Measurements from ENCODE around the gene CIDEB.

The CIDEB gene

DNA sequence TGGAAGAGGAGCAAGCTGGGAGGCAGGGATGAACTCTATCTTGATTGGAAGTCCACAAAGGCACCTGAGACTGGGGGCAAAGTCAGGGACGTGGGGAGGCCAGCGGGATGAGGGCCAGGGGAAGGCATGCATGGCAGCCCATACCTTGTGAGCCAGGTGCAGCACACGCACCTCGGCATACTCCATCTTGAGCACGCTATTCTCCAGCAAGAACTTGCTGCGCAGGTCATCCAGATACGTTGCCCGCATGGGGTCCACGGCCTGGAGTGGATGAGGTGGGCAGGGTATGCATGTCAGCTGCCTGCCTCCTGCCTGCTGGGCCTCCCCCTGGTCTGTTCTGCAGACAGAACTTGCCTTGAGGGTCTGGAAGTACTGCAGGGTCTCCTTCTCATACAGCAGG is 40.3 kb downstream of the CIDEB start:
- no peak for DNase-seq

DNA sequence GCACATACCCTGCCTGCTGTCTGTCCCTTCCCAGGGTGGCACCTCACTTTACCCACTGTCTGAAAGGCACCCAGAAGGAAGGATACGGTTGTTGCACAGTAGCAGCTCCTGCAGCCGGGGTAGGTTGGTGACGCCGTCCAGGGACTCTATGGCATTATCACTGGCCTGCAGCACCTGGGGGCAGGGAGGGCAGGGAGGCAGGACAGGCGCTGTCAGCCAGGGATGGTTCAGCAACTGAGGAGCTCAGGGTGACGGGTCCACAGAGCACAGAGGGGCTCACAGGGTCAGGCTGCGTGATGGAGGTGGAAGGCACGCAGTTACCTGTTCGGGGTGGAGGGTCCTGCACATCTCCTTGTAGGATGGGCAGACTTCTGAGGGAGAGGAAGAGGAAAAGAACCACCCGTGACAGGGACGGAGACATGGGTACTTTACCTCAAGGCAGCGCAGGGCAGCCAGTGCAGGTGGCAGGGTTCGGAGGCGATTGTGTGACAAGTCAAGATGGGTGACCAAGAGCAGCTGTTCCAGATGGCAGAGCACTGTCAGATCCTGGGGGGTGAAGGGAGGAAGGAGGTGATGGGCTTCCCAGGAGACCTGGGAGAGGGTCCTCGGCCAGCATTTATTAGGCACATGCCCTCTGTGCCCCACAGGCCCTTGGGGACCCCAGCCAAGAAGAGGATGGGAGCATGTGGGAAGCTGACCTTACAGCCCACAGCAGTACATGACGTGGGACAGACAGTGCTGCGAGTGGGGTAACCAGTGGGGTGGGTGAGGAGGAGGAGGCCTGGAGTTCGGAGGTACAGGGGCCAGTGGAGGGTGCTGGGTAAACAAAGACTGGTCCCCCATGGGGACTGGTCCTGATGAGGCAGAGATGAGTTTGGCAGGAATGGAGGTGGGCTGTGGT is 41.2 kb downstream of the CIDEB start:
- no peak for DNase-seq

DNA sequence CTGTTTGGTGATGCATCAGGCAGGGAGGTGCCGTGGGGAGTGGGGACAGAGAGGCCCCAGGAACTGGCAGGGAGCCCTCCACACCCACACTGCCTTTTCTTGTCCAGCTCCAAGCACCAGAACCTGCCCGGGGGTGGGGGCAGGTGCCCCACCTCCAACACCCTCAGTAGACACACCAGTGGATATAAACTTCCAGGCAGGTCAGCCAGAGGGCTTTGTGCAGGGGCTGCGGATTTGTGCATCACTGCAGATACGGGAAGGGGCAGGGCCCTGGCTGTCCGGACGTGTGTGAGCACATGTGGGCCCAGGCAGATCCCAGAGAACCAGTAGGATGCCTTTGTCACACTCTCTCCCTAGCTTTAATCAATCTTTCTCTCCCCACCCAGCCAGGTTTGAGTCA is 43.5 kb downstream of the CIDEB start:
- DNase-seq = no peak

DNA sequence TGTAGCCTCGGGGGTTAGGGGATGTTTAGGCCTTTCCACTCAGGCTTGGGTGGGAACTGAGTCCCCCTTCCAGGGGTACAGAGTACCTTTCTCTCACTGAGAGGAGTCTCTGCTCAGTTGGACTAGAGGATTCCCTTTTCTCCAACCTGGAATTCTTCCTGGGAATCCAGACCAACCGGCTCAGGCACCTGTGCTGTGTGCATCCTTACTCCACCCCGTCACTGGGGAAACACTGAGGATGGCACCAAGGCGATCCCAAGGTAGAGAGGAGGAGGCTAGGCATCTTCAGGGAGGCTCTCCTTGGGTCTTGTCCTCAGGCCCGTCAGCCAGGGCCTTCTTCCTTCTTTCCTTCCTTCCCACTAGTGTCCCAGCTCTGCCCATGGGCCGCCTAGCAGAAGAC is 43.9 kb downstream of the CIDEB start:
- no peak for DNase-seq

DNA sequence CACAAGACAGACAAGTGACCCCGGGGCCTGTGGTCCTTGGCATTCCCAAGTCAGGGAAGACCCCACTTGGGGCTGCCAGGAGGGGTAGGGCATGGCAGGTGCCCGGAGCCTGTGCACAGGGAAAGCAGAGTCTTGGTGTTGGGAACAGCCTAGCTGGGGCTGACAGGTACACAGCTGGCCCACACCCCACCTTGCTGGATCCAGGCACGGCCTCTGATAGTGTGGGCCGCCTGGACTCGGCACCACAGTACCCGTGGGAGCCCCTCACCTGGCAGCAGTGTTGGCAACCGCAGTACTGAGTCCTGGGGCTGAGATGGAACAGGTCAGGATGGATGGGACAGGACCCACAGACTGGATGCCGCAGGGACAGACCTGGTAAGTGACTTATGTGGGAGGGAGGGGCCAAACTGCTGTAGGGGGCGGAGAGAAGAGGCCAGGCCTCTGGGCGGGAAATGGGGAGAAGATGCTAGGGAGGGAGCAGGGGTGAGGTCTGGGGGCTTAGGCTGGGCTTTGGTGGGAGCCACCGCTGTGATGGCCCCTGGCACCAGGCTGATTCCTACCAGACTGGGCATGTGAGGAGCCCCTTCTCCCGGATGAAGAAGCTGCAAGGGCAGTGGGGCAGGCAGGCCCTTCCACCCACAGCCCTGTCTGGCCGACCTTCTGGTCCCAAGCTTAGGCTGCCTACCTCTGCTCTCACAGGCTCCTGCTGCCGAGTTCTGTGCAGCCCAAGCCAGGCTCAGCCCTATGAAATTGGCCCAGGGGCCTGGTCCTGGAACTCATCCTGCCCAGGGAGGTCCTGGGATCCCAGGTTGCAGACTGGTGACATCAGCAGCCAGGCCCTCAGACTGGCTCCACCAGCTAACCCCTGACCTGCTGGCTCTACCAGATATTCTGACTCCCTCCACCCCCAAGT is 44.7 kb downstream of the CIDEB start, which contains the start of gene TGM1:
TGM1 (minus strand) TSS at position 357 of the 913 bp plus-strand sequence. CDS start 825 bp downstream, outside the sequence.
- DNase-seq = no peak

DNA sequence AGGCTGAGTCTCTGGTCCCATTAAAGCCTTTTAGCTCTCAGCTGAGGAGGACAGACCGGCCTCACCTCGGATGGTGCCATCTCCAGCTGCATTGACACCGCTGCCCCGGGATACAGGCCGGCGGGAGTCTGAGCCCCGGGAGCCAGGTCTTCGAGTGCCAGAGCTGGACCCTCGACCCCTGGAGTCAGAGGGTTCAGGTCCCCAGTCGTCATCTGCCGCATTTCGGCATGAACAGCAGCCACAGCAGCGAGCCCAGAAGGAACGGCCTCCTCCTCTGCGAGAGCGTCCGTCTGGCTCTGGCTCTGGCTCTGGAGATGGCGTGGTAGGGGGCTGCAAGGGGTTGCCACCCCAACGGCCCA is 45.8 kb downstream of the CIDEB start:
- no peak for DNase-seq

DNA sequence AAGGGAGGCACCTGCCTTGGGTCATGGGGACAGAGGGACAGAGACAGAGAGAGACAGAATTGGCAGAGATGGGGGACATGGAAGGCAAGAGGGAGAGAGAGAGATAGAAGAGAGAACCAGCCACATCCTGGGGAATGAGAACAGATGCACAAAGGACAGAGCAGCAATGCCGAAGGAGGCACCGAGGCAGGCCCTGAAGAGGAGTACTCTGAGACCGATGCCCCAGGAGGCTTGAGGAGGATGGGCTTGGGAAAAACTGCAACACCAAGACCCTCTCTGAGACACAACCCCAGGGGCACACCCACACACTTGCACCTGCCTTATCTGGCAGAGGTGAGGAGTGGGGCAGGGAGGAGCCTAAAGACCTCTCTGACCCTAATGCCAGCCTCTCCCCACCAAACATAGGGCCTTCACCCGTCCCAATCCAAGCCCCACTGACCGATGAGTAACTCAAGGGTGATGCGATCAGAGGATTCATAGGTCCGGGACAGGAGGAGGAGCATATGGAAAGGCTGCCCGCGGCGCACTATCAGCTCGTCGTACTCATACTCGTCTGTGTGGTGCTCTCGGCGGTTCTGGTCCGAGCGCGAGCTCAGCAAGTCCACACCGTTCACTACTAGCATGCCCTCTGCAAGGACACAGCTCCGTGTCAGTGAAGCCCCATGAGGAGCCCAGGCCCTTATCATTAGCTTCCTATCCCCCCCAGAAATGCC is 46.4 kb downstream of the CIDEB start:
- no peak for DNase-seq

DNA sequence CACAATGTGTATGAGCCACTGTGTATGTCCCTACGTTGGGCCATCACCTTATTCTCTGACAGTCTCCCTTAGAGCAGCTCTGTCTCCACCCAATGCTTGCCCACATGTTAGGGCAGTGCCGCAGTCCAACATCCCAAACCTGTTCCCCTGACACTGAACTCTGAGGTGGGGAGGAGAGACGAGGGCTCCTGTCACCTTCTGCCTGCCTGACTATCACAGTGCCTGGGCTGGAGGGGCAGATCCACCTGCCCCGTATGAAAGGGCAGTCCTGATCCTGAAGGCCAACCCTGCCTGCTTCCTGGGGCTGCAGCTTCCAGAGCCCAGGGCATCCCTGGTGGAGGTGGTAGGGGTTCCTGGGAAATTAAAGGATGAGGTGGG is 47.0 kb downstream of the CIDEB start:
- DNase-seq = no peak

DNA sequence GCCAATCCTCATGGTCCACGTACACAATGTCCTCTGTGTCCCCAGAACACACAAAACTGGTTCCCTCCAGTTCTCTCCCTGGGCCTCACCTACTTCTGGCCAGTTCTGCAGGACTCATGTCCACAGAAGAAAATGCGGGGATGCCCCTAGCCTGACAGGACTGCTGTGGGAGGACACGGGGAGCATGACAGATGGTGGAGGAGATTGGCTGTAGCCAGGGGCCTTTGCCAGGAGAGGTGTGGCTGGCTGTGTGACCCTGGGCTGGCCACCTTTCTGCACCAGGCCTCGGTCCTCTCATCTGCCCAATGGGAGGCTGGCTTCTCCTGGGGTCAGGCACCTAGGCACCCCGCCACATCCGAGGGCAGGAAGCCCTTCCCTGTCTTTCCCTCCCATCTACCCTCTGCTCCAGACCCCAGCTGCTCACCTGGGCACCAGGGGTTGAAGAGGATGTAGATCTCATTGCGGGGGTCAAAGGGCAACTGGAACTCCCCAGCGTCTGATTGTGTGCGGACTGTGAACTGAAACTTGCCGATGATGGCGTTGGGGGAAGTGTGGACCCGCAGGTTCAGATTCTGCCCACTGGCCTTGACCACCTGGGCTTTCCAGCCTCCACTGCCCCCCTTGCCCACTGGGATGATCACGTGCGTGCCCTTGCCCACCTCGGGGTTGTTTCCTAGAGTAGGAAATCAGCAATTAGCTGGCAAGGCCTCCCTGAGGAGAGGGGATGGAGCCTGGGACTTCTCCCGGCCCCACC is 47.6 kb downstream of the CIDEB start:
- DNase-seq = no peak

DNA sequence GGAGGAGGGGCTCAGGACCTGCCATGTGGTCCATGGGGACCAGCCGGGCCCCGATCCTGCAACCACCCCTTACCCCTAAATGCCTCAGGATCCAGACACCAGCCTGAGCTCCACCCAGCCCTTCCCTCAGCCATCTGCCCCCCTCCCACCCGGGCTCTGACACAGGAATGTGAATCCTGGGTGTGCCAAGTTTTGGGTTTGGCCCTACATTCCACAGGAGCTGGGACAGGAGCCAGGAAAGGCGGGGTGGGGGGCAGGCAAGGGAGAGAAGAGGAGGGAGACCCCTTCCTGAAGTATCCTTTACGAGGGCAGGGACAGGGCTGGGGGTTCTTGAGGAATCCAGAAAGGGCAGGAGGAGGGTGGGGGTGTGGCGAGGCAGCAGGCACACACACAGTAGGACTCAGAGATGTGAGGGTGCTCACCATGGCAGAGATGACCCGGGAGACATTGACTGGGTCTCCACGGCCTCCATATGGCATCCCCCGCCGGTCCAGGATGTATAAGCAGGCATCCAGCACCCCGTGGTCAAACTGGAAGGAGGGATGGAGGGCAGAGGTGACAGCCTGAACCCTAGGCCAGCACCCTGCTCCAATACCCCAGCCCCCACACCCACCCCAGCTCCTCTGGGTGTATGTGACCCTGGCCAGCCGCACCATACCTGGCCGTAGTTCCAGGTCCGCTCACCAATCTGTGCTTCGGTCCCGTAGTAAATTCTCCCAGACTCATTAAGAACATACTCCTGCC is 48.3 kb downstream of the CIDEB start:
- no peak for DNase-seq

DNA sequence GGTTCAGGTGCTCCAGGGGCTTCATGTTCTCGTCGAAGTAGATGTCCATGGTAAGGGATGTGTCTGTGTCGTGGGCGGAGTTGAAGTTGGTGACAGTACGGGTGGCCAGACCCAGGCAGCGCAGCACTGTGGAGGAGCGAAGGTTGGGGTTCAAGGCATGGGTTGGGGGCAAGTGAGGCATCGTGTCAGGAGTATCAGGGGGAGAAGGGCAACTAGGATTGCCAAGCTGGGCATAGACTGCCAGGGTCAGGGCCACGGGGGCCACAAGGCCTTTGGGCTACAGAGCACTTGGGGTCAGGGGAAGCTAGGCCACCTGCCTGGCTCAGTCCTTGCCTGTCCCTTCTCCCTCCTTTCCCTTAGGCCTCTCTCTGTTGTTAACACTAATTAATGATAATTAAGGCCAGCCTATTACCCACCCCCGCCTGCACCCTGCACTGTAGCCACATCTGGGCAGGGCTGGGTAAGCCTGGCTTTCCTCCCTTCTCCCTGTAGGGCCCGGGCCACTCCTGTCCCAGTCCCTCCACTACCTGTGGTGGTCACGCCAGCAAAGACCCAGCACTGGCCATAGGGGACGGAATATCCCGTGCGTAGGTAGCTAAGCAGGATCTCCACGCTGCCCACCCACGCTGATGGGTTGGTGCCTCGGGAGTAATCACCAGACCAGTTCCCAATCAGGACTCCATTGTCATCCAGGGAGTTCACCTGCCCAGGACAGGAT is 49.1 kb downstream of the CIDEB start:
- no peak for DNase-seq

DNA sequence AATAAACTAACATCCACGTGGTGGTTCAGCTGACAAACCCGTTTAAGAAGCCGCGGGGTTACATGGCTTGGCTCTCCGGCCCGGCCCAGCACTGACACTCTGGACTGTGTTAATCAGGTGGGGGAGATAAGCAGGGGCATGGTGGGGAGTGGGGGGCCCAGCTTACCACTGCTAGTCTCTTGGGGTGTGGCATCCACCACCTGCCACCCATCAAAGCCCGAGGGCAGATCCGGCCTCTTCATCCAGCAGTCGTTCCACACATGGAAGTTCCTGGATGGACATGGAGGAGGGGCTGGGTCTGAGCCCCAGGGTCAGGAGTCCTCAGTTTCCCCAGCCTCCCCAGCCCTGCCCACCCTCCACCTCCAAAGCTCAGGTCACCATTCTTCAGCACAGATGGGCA is 49.7 kb downstream of the CIDEB start:
- DNase-seq = no peak

DNA sequence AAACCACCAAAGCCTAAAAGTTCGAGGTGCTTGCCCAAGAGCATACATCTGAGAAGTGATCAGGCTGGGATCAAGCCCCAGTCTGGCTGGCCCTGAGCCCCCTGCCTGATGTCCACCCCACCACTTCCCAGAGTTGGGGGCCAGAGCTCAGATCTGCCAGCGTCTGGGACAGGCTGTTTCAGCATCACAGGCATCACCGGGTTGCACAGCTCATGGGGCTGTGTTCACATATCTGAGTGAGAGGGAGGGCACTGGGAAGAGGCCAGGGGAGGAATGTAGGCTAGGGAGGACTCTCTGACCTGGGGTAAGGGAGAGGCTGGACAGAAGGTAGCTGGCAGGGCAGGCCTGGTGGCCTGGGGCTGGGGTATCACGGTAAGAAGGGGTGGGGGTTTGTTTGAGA is 50.8 kb downstream of the CIDEB start:
- no peak for DNase-seq

DNA sequence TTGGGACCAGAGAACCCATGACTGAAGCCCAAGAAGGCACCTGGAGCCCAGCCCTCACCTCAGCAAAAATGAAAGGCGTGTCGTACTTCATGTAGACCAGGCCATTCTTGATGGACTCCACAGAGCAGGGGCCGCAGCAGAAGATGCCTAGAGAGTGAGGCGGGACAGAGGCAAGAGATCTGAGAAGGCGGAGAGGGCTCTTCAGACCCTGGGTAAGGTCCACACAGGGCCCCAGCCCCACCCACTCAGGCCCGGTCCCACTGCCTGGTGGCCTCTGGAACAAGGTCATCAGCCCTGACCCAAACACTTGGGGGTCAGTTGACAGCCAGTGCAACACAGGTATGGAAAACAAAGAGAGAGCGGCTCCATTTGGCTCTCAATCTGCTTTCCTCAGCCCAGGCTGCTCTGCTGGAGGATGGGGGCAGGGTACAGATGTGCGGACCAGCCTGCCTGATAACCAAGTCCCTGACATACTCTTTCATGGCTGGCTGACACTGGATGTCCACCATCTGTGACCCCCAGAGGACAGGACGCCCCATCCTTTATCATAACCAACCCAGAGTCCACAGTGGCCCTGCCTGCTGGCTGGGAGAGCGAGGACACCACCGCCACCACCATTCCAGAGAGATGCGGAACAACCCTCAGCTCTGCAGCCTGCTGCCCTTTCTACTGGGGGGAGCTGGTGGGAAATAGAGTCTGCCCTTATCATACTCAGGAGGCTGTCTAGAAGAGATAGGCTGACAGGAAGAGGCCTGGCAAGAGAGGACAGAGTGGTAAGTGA is 51.7 kb downstream of the CIDEB start:
- no peak for DNase-seq

DNA sequence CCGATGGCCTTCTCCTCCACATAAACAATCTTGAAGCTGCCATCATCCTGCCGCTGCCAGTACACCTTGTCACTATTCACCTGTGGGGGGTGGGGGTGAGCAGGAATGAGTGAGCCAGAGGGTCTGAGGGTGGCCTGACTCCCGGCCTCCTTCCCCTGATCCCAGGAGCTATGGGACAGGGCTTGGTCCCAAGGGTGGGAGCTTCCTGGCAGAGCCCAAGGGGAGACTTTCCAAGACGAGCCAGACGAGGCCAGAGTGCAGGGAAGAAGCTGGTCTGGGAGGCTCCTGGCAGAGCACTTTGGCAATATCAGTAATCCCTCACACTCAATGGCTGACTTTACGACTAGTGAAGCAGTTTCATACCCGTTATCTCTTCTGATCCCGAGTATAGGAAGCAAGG is 52.3 kb downstream of the CIDEB start:
- no peak for DNase-seq
